ENCODE results near the gene GSC2.

GSC2 gene

GRCh38 chr22:19134176-19134831 lies 15.8 kb downstream of the GSC2 start:
- ATAC-seq = peak; percentile 13
- Mint-ChIP-seq H3K4me3 (no peak overlapping the region), H3K36me3 (peaks cover 68% of the 10 kb centered on the region), H3K4me1 (no peaks in the 10 kb centered on the region), H3K27ac (no peak overlapping the region), H3K9me3 (no peaks in the 10 kb centered on the region), H3K27me3 (no peaks in the 10 kb centered on the region)

DNA sequence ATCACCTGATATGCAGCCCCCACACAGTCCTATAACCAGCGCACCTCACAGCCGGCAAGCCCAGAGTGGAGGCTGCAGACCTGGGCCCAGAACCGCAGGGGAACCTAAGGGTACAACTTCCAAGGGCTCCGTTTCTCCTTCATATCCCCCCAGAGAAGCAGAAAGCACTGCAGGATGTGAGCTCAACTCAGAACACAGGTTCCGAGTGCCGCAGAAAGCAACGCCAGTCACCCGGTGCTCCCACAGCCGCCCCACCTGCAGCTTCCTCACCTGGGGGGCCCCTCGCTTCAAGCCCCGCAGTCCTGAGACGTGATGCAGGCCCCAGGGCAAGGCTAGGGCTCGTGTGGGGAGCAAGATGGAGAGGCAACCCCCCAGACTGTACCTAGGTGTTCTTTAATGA lies 16.5 kb downstream of the GSC2 start:
- Mint-ChIP-seq H3K27ac (no peak overlapping the region), H3K4me1 (no peaks in the 10 kb centered on the region), H3K27me3 (no peaks in the 10 kb centered on the region), H3K36me3 (peaks cover 61% of the 10 kb centered on the region), H3K4me3 (no peak overlapping the region), H3K9me3 (no peaks in the 10 kb centered on the region)
- ATAC-seq = no peak

DNA sequence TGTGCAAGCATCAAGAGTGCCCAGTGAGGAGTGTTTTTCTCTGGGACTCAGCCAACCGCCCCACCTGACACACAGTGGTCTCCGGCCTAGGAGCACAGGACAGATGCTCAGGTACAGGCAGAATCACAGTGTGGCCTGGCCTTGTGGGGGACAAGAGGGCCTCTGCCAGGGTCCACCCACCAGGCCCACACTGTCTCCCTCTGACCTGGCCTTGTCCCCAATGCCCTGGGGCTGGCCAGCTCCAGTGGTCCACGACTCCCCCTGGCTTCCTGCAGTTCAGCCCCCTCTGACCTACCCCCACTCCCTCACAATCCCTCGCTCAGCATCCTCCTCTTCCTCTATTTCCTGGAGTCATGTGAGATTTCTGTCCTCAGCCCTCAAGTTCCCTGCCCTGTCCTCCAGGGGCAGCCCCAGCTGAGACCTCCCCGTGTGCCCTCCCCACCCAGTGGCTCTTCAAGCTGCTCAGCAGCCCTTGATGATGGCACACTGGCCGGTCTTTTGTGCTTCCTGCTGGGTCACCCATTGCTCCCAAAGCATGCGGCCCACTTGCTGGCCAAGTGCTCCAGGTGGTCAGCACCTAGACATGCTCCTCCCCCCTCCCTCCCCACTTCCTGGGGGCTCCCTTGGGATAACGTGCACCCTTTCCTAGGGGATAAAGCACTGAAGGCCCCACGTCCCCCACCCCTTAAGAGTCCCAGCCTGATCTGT lies 17.2 kb downstream of the GSC2 start:
- Mint-ChIP-seq H3K4me3 (no peak overlapping the region), H3K27me3 (no peaks in the 10 kb centered on the region), H3K27ac (no peak overlapping the region), H3K36me3 (peaks cover 61% of the 10 kb centered on the region), H3K4me1 (no peaks in the 10 kb centered on the region), H3K9me3 (no peaks in the 10 kb centered on the region)
- no peak for ATAC-seq

DNA sequence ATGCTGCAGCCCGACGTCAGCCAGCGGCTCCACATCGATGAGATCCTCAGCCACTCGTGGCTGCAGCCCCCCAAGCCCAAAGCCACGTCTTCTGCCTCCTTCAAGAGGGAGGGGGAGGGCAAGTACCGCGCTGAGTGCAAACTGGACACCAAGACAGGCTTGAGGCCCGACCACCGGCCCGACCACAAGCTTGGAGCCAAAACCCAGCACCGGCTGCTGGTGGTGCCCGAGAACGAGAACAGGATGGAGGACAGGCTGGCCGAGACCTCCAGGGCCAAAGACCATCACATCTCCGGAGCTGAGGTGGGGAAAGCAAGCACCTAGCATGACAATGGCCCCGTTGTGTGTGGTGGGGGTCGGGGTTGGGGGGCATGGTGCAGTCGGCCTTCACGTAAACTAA lies 17.9 kb downstream of the GSC2 start:
- no peak overlapping the region for H3K4me3 Mint-ChIP-seq
- no peak overlapping the region for H3K27ac Mint-ChIP-seq
- peaks cover 57% of the 10 kb centered on the region for H3K36me3 Mint-ChIP-seq
- ATAC-seq = no peak
- no peaks in the 10 kb centered on the region for H3K27me3 Mint-ChIP-seq
- no peaks in the 10 kb centered on the region for H3K4me1 Mint-ChIP-seq
- H3K9me3 Mint-ChIP-seq = no peaks in the 10 kb centered on the region

- Mint-ChIP-seq H3K4me1 (no peaks in the 10 kb centered on the region), H3K27me3 (no peaks in the 10 kb centered on the region), H3K9me3 (no peaks in the 10 kb centered on the region), H3K4me3 (no peak overlapping the region), H3K27ac (no peak overlapping the region), H3K36me3 (peaks cover 52% of the 10 kb centered on the region)
- ATAC-seq = no peak
Observed at GRCh38 chr22:19131685-19132015, 18.4 kb downstream of the GSC2 start.

DNA sequence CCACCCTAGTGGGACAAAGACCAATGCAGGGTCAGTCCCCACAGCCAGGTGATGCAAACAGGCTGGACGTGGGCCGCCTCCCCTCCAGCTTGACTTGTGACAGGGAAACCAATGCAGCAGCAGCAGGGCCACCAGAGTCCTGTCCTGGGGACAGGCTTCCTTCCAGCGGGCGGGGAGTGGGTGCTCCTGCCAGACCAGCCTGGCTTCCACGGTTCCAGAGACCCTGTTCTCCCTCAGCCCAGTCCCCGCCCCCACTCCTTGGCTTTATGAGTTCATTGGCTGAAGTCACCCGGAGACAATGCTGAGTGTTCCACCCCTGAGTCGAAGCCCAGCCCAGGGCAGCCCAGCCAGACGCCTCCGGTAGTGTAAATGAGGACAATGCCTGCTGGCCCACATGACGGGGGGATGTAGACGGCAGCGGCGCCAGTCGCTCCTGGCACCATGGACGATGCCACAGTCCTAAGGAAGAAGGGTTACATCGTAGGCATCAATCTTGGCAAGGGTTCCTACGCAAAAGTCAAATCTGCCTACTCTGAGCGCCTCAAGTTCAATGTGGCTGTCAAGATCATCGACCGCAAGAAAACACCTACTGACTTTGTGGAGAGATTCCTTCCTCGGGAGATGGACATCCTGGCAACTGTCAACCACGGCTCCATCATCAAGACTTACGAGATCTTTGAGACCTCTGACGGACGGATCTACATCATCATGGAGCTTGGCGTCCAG lies 19.0 kb downstream of the GSC2 start, which contains the start of gene TSSK2:
Gene TSSK2 (plus strand): TSS at position 350 of the 726 bp plus-strand sequence. CDS start 92 bp downstream, at position 442.
- no peaks in the 10 kb centered on the region for H3K27me3 Mint-ChIP-seq
- H3K4me3 Mint-ChIP-seq = no peak within 1 kb of the TSS

GRCh38 chr22:19129871-19130270 lies 20.2 kb downstream of the GSC2 start:
- Mint-ChIP-seq H3K9me3 (no peaks in the 10 kb centered on the region), H3K4me3 (no peak overlapping the region), H3K4me1 (no peaks in the 10 kb centered on the region), H3K27ac (peak overlapping the region; percentile 3), H3K27me3 (no peaks in the 10 kb centered on the region), H3K36me3 (peaks cover 38% of the 10 kb centered on the region)
- no peak for ATAC-seq

More for the DNA sequence above, 19.0 kb downstream of the GSC2 start, which contains the start of gene TSSK2:
- Mint-ChIP-seq H3K4me1 (no peaks in the 10 kb centered on the region), H3K27ac (no peak within 1 kb of the TSS), H3K9me3 (no peaks in the 10 kb centered on the region), H3K36me3 (peaks cover 47% of the 10 kb centered on the region)
- no peak for ATAC-seq

DNA sequence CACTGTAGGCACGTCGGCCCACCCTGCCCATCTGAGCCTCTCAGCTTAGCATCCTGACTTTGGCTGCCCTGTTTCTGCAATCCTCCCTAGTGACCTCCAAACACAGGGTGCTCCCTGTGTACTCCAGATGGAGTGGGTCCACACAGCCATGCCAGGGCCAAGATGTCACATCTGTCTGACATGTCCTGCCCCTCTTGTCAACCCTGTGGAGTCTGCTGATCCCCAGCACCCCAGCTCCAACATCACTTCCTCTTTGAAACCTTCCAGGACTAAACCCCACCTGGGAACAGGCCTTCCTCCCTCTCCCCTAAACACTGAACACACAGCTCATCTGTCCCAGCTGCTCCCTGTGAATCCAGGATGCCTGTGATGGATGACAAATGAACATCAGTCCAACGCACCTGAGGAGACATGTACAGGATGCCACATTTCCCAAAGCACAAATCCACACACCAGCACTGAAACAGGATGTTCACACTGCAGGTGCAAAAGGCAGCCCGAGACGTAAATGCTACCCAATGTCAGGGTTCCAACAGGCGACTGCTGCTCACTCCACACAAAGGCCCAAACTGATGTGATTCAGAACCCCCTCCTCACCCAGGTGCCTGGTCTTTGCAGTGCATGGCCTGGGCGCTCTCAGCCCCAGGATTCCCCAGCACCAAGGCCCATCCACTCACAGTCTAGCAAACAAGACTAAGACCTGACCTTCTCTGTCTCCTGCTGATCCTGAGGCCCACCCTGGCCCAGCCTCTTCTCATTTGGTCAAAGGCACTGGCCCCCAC lies 21.0 kb downstream of the GSC2 start:
- Mint-ChIP-seq H3K4me1 (no peaks in the 10 kb centered on the region), H3K4me3 (no peak overlapping the region), H3K27ac (peak overlapping the region; percentile 3), H3K9me3 (no peaks in the 10 kb centered on the region), H3K27me3 (no peaks in the 10 kb centered on the region), H3K36me3 (peaks cover 31% of the 10 kb centered on the region)
- no peak for ATAC-seq

DNA sequence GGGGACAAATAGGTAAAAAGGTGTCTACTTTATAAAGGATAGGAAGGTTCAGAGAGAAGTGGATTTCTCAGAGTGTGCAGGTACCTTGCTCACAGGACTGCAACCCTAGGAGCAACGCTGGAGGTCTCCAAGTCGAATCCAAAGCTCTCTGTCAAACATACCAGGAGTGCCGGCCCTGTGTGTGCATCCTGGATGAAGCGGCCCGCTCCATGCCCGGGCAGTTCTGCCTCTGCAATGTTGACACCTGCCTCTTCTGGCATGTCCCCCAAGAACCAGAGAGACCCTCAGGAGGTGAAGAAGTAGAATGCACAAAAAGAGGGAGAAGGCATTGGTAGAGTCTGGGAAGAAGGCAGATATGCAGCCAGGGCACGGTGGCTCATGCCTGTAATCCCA lies 22.1 kb downstream of the GSC2 start:
- Mint-ChIP-seq H3K4me1 (peaks cover 5% of the 10 kb centered on the region), H3K27me3 (no peaks in the 10 kb centered on the region), H3K4me3 (no peak overlapping the region), H3K27ac (no peak overlapping the region), H3K36me3 (peaks cover 19% of the 10 kb centered on the region), H3K9me3 (no peaks in the 10 kb centered on the region)
- ATAC-seq = no peak

DNA sequence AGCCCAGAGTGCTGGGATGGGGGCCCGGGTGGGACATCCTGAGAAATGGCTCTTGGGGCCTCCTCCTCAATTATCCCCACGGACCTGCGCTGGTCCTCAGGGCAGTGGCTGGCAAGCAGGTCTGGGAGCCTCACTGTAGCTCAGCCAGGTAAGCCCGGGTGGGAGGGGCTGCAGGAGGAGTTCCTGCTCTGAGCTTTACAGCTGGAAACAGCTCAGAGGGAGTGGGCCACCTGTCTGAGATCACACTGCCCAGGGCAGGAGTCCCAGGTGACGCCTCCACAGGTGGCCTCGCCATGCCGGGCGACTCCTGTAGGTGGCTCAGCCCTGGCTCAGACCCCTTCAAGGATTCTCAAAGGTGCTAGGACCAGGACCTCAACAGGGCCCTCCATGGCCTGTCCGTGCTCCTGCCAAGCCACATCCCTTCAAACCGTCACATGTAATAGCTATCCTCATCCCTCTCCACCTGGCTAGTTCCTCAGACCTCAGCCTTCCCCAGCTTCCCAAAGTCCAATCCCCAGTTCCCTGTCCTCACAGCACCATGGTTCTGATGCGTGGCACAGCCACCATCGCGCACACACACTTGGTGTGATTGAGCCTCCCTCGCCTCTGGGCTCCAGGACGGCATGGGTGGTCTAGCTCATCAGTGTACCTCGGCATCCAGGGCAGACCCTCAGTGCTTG lies 22.6 kb downstream of the GSC2 start:
- no peak overlapping the region for H3K4me3 Mint-ChIP-seq
- H3K9me3 Mint-ChIP-seq = no peaks in the 10 kb centered on the region
- H3K27me3 Mint-ChIP-seq = no peaks in the 10 kb centered on the region
- peaks cover 14% of the 10 kb centered on the region for H3K36me3 Mint-ChIP-seq
- H3K27ac Mint-ChIP-seq = no peak overlapping the region
- H3K4me1 Mint-ChIP-seq = peaks cover 11% of the 10 kb centered on the region
- no peak for ATAC-seq

DNA sequence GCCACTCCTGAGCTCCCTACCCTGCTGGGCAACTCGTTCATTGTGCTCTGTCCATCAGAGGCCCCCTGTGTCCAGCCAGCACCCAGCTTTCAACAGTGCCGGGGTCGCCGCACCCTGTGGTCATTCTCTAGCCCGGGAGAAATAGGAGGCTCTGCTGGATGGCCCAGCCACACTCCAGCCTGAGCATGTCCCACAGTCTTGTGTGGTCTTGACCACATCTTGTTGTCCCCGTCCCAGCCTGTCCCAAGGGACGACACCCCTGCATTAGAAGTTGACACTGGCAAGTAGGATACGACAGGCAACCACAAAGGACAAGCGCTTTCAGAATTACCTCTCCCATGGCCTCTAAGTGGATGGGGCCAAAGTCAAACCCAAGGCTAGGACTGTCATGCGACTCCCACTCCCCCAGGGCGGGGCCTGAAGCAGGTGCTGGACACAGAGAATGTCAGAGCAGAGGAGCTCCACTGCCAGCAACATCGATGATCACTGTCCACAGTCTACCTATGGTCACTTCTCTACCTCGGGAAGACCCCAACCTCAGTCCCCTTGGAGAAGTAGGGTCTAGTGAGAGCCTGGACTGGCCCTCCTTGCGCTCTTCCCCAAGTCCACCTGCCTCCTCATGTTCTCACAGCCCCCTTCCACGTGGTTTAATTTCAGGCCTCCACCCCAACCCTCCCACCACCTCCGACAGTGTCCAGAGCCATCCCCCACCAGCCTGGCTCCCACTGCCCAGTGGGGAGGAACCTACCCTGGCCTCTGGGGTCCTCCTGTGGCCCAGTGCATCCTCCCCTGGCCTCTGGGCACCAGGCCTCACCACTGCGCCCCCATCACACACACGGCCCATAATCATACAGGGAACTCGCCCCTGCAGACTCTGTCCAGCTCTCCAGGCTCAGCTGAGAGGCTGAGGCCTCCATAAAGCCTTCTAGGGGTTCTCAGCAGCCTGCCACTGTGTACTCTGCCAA lies 23.5 kb downstream of the GSC2 start:
- Mint-ChIP-seq H3K27ac (no peak overlapping the region), H3K4me1 (peaks cover 12% of the 10 kb centered on the region), H3K9me3 (no peaks in the 10 kb centered on the region), H3K4me3 (no peak overlapping the region), H3K27me3 (no peaks in the 10 kb centered on the region), H3K36me3 (peaks cover 5% of the 10 kb centered on the region)
- ATAC-seq = no peak

GRCh38 chr22:19125474-19126308 lies 24.4 kb downstream of the GSC2 start:
- H3K27ac Mint-ChIP-seq = no peak overlapping the region
- H3K4me1 Mint-ChIP-seq = peaks cover 21% of the 10 kb centered on the region
- no peaks in the 10 kb centered on the region for H3K36me3 Mint-ChIP-seq
- no peak for ATAC-seq
- no peaks in the 10 kb centered on the region for H3K9me3 Mint-ChIP-seq
- no peak overlapping the region for H3K4me3 Mint-ChIP-seq
- no peaks in the 10 kb centered on the region for H3K27me3 Mint-ChIP-seq

- Mint-ChIP-seq H3K27ac (no peak overlapping the region), H3K9me3 (no peaks in the 10 kb centered on the region), H3K4me3 (no peak overlapping the region), H3K27me3 (no peaks in the 10 kb centered on the region), H3K36me3 (no peaks in the 10 kb centered on the region), H3K4me1 (peaks cover 28% of the 10 kb centered on the region)
- ATAC-seq = no peak
Observed at GRCh38 chr22:19125011-19125410, 25.1 kb downstream of the GSC2 start.

Measured in stimulated activated memory B cell treated with anti-CD40 and anti-IgM and Interleukin-4, amounts not matched to agents 10 μg/mL and 1 μg/mL and 100 μg/mL, for 72 hours (primary cell).